PFSK-1 (cell line): Measurements from ENCODE around the gene SLC2A4.

Experiments
- FOXP2 ChIP-seq: optimal IDR thresholded peaks from 2 replicates; pipeline ENCODE3; 2011; ENCODE audit warnings: borderline replicate concordance, control low read depth, inconsistent platforms; ENCODE audit not compliant: insufficient read depth; ENCODE audit errors: extremely low read length, extremely low read depth
- POLR2AphosphoS5 ChIP-seq: IDR thresholded peaks from 2 replicates; pipeline ENCODE4 v1.6.1; 2012; ENCODE audit warnings: low read depth, mild to moderate bottlenecking, control low read depth, low read length, moderate library complexity
- REST ChIP-seq, 2 experiments: IDR thresholded peaks; 2 replicates each; pipeline versions ENCODE4 v1.6.1 to v1.8.0; 2011 to 2012; ENCODE audit warnings: low read depth in 2 of 2, low read length in 2 of 2, control low read depth in 1 of 2, inconsistent platforms in 1 of 2, mild to moderate bottlenecking in 1 of 2, moderate library complexity in 1 of 2; ENCODE audit not compliant: insufficient read depth in 1 of 2
- SIN3A ChIP-seq: IDR thresholded peaks from 2 replicates; pipeline ENCODE4 v1.6.1; 2012; ENCODE audit warnings: mild to moderate bottlenecking, low read length, moderate library complexity, borderline replicate concordance; ENCODE audit not compliant: insufficient read depth
- TAF1 ChIP-seq: IDR thresholded peaks from 2 replicates; pipeline ENCODE4 v1.6.1; 2012; ENCODE audit warnings: low read length, control low read depth, borderline replicate concordance; ENCODE audit not compliant: insufficient read depth

- TF ChIP-seq TAF1: no peak
- no peak for TF ChIP-seq SIN3A
- no peak for TF ChIP-seq POLR2AphosphoS5
- TF ChIP-seq FOXP2: no peak
- TF ChIP-seq REST (IDR thresholded peaks at IDR 0.05; ENCODE audit: insufficient read depth in 1 of 2, low read depth in 2 of 2, low read length in 2 of 2): no peak
Measured at GRCh38 chr17:7304179-7304578, 22.7 kb downstream of the SLC2A4 start.
